KMS-11 (cell line): ENCODE results near the gene PLCXD1.
"Not testable (repeated sequence)": the region's sequence is repeated elsewhere in the genome, so short reads cannot be mapped to it uniquely, and the experiment has no call there.

Experiments used
- H2AFZ ChIP-seq: fragments of 200-600 bp; sonication (generic); 2 replicates; pipeline ENCODE4 v1.6.1; 2016; ENCODE audit warnings: antibody characterized with exemption, mixed run types, low read depth
- H3K27ac ChIP-seq: fragments of 200-600 bp; sonication (generic); 2 replicates; pipeline ENCODE4 v1.6.1; 2016; ENCODE audit warnings: mild to moderate bottlenecking, mixed run types
- H3K27me3 ChIP-seq: fragments of 200-600 bp; sonication (generic); 2 replicates; pipeline ENCODE4 v1.6.1; 2017; ENCODE audit warnings: mild to moderate bottlenecking, low read depth, mixed run types, moderate library complexity; ENCODE audit not compliant: insufficient read depth
- H3K36me3 ChIP-seq: fragments of 200-600 bp; sonication (generic); 2 replicates; pipeline ENCODE4 v1.6.1; 2017; ENCODE audit warnings: mild to moderate bottlenecking, mixed run types; ENCODE audit not compliant: insufficient read depth
- H3K4me1 ChIP-seq: fragments of 200-600 bp; sonication (generic); 2 replicates; pipeline ENCODE4 v1.6.1; 2016; ENCODE audit warnings: mild to moderate bottlenecking, low read depth, mixed run types; ENCODE audit not compliant: poor library complexity, severe bottlenecking
- H3K4me2 ChIP-seq: fragments of 200-600 bp; sonication (generic); 2 replicates; pipeline ENCODE4 v1.7.0; 2016; ENCODE audit warnings: mild to moderate bottlenecking, mixed run types
- H3K4me3 ChIP-seq: fragments of 200-600 bp; sonication (generic); IDR thresholded peaks from 2 replicates; pipeline ENCODE4 v1.6.1; 2017; ENCODE audit warnings: low read depth, low read length, mixed read lengths; ENCODE audit not compliant: insufficient read depth
- H3K79me2 ChIP-seq: fragments of 200-600 bp; sonication (generic); 2 replicates; pipeline ENCODE4 v1.6.1; 2016; ENCODE audit warnings: low read depth, mixed run types; ENCODE audit not compliant: insufficient read depth
- H3K9ac ChIP-seq: fragments of 200-600 bp; sonication (generic); 2 replicates; pipeline ENCODE4 v1.6.1; 2016; ENCODE audit warnings: mild to moderate bottlenecking, mixed run types
- H4K20me1 ChIP-seq: fragments of 200-600 bp; sonication (generic); 2 replicates; pipeline ENCODE4 v1.6.1; 2016; ENCODE audit warnings: mild to moderate bottlenecking, mixed run types; ENCODE audit not compliant: insufficient read depth
- CTCF ChIP-seq: fragments of 200-600 bp; sonication (generic); conservative IDR thresholded peaks from 2 replicates; pipeline ENCODE4 v1.6.1; 2017; ENCODE audit warnings: low read depth, mild to moderate bottlenecking, antibody characterized with exemption, low read length, moderate library complexity, mixed read lengths

PLCXD1 gene

GRCh38 chrX:259692-260355, 21.4 kb upstream of the PLCXD1 start:
- no peak overlapping the region for H3K4me3 ChIP-seq
- no peak for TF ChIP-seq CTCF
- H3K4me2 ChIP-seq: no peak overlapping the region

GRCh38 chrX:261167-261918, 19.8 kb upstream of the PLCXD1 start:
- Histone ChIP-seq H2AFZ (no peak overlapping the region), H3K9ac (no peak overlapping the region), H4K20me1 (no peaks in the 10 kb centered on the region), H3K4me3 (no peak overlapping the region), H3K4me2 (no peak overlapping the region), H3K27me3 (no peaks in the 10 kb centered on the region), H3K4me1 (no peaks in the 10 kb centered on the region), H3K36me3 (no peaks in the 10 kb centered on the region), H3K79me2 (no peaks in the 10 kb centered on the region), H3K27ac (no peak overlapping the region)
- TF ChIP-seq CTCF: no peak

More at GRCh38 chrX:259692-260355, 21.4 kb upstream of the PLCXD1 start:
- Histone ChIP-seq H3K4me1 (no peaks in the 10 kb centered on the region), H3K36me3 (no peaks in the 10 kb centered on the region), H3K79me2 (no peaks in the 10 kb centered on the region), H4K20me1 (no peaks in the 10 kb centered on the region), H2AFZ (no peak overlapping the region), H3K27me3 (no peaks in the 10 kb centered on the region), H3K27ac (peak overlapping the region; percentile 55; the same call in 1 of the 2 replicates), H3K9ac (peak overlapping the region; percentile 27; the same call in 1 of the 2 replicates)

- no peak overlapping the region for H3K4me3 ChIP-seq
- H3K4me1 ChIP-seq: no peaks in the 10 kb centered on the region
- H3K36me3 ChIP-seq: no peaks in the 10 kb centered on the region
- TF ChIP-seq CTCF: no peak
- H3K79me2 ChIP-seq: no peaks in the 10 kb centered on the region
- no peaks in the 10 kb centered on the region for H3K27me3 ChIP-seq
- H3K27ac ChIP-seq: no peak overlapping the region
- no peak overlapping the region for H2AFZ ChIP-seq
- no peaks in the 10 kb centered on the region for H4K20me1 ChIP-seq
- H3K4me2 ChIP-seq: no peak overlapping the region
- H3K9ac ChIP-seq: no peak overlapping the region
Measured at GRCh38 chrX:261919-262352, 19.2 kb upstream of the PLCXD1 start.

GRCh38 chrX:262381-262909, 18.7 kb upstream of the PLCXD1 start:
- Histone ChIP-seq H3K79me2 (no peaks in the 10 kb centered on the region), H2AFZ (no peak overlapping the region), H3K4me2 (no peak overlapping the region), H3K9ac (no peak overlapping the region), H3K27ac (no peak overlapping the region), H4K20me1 (no peaks in the 10 kb centered on the region), H3K27me3 (no peaks in the 10 kb centered on the region), H3K4me3 (no peak overlapping the region), H3K4me1 (no peaks in the 10 kb centered on the region), H3K36me3 (no peaks in the 10 kb centered on the region)
- no peak for TF ChIP-seq CTCF

- not testable (repeated sequence) for H3K36me3 ChIP-seq, H3K79me2 ChIP-seq, H3K9ac ChIP-seq, H3K27me3 ChIP-seq, H2AFZ ChIP-seq, H3K4me3 ChIP-seq, H3K4me1 ChIP-seq, H3K4me2 ChIP-seq, H3K27ac ChIP-seq, H4K20me1 ChIP-seq
Measured at GRCh38 chrX:264006-264405, 17.2 kb upstream of the PLCXD1 start.
